G401 (cell line): ENCODE measurements around the gene BRD7. TPM values are rescaled to one million over a fixed set of nuclear protein-coding genes. Genes with fewer than 3 reads are reported as not detected.

Experiments used
- DNase-seq: peaks from one replicate; pipeline ENCODE4 v3.0.0-alpha.2; 2015; ENCODE audit warnings: low spot score
- in situ Hi-C: cut with HindIII; loops from 2 replicates; pipeline ENCODE4 v1.10.0; 2016; ENCODE audit warnings: low sequenced_read_pairs, mixed read lengths
- total RNA-seq: library from RNA; depleted of rRNA; stranded (reverse); fragments of >200 nt; shearing (Covaris generic); gene quantifications from 2 replicates; pipeline ENCODE4 v1.2.3, GENCODE V29; 2014

BRD7 gene
- total RNA-seq, 1 experiment from 2014 or later = 55.5 TPM

- in situ Hi-C loops = no loop called here
- DNase-seq = no peak
Observed at GRCh38 chr16:50298075-50298460, 70.7 kb downstream of the BRD7 start.

- in situ Hi-C loops = no loop called here
- DNase-seq = no peak
Observed at GRCh38 chr16:50297301-50298074, 71.3 kb downstream of the BRD7 start.

DNA sequence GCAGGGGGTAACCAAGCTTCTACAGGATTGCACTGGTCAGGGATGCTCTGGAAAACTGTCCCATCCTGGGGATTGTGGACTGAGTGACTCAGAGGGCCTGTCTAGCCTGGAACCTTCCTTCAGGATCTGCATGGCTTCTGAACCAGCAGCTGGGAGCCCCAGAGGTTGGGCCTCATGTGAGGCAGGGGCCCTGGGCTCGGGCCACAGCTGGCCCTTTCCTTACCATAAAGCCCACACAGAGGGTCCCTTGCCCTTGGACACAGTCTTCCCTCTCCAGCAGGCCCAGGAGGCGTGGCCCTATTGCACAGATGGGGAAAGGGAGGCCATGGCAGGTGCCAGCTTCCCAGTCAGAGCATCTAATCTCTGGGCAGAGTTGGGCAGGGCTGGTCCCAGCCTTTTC lies 72.0 kb downstream of the BRD7 start:
- in situ Hi-C loops = no loop called here
- DNase-seq = no peak

DNA sequence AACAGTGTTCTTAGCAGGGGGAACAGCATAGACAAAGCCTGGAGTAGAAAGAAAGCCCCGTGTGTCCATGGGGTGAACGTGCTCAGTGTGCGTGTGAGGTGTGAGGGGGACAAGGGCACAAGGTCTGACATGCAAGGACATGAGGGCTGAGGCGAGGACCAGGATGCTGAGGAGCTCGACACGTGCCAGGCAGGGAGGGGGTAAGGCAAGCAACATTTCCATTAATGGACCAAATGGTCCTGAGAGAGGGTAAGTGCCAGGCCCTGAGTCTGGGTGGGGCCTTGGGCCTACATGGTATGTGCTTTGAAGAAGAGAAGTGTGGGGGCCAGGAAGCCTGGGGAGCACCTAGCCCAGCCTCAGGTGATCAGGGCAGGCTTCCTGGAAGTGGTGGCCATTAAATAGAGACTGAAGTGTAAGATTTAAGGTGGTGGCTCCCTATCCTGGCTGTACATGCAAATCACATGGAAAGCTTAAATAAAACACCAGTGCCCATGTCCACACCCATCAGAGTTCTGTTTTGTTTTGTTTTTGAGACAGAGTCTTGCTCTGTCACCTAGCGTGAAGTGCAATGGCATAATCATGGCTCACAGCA lies 73.2 kb downstream of the BRD7 start:
- no peak for DNase-seq
- in situ Hi-C loops = no loop called here

GRCh38 chr16:50294955-50295354 lies 73.8 kb downstream of the BRD7 start:
- DNase-seq = no peak
- in situ Hi-C loops = no loop called here

GRCh38 chr16:50293994-50294855 lies 74.6 kb downstream of the BRD7 start:
- in situ Hi-C loops = no loop called here
- DNase-seq = no peak

- in situ Hi-C loops = no loop called here
- DNase-seq = no peak
Observed at GRCh38 chr16:50293041-50293783, 75.6 kb downstream of the BRD7 start.

DNA sequence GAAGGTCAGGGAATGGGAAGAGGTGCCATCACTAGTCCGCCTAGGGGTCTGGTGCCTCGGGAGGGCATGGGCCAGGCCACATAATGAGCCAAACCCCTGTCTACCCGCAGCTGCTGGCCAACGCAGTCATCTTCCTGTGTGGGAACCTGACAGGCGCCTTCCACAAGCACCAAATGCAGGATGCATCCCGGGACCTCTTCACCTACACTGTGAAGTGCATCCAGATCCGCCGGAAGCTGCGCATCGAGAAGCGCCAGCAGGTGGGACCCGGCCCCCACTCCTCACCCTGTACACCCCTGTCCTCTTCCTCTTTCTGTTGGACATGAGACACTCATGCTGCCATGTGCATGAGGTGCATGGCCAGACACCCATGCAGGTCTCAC lies 76.2 kb downstream of the BRD7 start:
- in situ Hi-C loops = no loop called here
- no peak for DNase-seq

DNA sequence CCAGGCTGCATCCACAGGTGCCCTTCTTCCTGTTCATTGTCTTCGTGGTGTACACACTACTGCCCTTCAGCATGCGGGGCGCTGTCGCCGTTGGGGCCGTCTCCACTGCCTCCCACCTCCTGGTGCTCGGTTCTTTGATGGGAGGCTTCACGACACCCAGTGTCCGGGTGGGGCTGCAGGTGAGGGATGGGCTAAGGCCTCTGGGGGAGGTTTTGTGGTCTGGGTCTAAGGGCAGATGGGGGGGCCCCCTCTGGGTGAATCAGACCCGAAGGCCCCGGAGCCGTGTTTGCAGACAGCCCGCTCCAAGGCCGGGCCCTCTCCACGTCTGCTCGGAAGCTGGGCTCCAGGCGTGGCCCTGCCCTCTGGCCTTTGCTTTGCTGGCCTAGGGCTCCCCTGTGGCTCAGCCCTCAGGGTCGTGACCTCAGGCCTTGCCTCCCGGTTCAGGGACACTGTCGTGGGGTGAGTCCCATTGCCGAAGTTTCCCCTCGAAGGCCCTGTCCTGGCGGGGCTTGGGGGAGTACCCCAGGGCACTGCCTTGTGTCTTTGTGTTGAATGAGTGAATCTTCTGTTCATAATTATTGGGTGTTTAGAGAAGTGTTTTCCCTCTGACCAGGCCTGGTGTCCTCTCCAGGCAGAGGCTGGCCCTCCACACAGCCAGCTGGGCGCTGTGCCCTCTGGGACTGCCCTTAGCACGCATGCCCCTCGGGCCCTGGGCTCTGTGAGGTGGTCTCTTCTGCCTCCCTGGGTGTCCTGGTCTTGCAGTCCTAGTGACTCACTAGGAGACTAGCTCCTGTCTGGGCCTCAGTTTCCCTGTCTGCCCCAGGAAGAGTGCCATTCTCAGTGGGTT lies 76.8 kb downstream of the BRD7 start:
- in situ Hi-C loops = no loop called here
- DNase-seq = no peak

- DNase-seq = no peak
- in situ Hi-C loops = no loop called here
Observed at GRCh38 chr16:50290856-50291255, 77.9 kb downstream of the BRD7 start.

DNA sequence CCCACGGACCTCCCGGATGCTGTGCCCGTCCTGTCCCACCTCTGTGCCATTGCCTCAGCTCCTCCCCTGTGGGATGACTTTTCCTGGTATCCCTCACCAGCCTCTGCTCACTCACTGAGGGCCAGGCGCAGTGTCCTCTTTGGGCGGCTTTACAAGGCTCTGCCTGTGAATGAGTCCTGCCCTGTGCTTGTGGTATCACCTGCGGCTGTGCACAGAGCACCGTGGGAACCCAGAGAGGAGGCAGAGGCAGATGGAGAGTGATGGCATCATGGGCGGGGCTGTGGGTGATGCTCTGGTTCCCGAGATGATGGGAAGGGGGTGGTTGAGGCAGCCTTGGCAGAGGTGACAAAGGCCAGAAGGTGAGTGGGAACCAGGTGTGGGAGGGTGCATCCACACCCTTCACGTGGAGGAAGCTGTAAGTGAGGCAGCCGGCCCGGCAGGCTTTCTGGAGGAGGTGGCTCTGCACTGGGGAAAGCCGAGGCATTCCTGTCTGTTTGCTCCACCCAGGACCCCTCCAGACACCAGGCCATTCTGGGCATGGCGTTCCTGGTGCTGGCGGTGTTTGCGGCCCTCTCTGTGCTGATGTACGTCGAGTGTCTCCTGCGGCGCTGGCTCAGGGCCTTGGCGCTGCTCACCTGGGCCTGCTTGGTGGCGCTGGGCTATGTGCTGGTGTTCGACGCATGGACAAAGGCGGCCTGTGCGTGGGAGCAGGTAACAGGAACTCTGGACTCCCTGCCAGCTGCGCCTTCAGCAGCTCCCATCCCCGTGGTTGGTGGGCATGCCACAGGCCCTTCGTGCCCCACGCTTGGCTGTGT lies 78.6 kb downstream of the BRD7 start:
- in situ Hi-C loops = no loop called here
- no peak for DNase-seq

GRCh38 chr16:50288920-50289319 lies 79.9 kb downstream of the BRD7 start:
- in situ Hi-C loops = no loop called here

DNA sequence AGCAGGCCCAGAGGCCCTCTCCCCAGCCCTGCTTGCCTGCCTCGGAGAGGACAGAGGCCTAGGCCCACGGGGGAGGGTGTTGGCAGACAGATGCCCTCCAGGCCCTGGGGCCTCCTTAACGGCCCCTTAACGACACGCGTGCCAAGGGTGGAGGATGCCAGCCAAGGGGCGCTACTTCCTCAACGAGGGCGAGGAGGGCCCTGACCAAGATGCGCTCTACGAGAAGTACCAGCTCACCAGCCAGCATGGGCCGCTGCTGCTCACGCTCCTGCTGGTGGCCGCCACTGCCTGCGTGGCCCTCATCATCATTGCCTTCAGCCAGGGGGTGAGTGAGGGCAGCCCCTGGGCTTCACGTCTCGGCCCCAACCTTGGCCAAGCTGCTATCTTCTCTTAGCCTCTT lies 80.8 kb downstream of the BRD7 start:
- DNase-seq = no peak
- in situ Hi-C loops = no loop called here

More at GRCh38 chr16:50288920-50289319, 79.9 kb downstream of the BRD7 start:
- no peak for DNase-seq

GRCh38 chr16:50286681-50287080 lies 82.1 kb downstream of the BRD7 start:
- DNase-seq = no peak
- in situ Hi-C loops = no loop called here

DNA sequence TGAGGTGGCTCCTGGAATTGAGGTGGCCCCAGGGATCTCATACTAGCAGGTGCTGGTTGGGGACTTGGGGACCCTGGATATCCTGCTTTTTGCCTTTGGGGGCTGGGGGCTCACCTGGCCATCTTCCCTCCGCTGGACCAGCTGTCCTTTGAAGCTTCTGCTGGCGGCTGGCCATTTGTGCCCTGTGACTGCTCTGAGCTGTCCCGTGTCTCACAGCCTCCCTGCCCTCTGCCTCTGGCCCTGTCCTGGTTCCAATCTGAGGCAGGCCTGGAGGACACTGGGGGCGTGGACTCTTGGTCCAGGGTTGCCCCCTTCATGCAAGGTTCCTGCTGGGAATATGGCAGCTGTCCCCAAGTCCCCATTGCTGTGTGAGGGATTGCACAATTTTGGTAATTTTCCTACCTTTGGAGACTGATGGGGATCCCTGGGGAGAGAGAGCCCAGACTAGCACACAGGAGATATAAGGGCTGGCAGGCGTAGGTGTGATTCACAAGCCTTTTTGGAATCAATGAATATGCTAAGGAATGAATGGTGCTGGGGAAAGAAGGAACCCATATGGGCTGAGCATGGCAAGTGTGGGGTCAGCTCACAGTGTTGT lies 83.3 kb downstream of the BRD7 start:
- in situ Hi-C loops = no loop called here
- DNase-seq = no peak

DNA sequence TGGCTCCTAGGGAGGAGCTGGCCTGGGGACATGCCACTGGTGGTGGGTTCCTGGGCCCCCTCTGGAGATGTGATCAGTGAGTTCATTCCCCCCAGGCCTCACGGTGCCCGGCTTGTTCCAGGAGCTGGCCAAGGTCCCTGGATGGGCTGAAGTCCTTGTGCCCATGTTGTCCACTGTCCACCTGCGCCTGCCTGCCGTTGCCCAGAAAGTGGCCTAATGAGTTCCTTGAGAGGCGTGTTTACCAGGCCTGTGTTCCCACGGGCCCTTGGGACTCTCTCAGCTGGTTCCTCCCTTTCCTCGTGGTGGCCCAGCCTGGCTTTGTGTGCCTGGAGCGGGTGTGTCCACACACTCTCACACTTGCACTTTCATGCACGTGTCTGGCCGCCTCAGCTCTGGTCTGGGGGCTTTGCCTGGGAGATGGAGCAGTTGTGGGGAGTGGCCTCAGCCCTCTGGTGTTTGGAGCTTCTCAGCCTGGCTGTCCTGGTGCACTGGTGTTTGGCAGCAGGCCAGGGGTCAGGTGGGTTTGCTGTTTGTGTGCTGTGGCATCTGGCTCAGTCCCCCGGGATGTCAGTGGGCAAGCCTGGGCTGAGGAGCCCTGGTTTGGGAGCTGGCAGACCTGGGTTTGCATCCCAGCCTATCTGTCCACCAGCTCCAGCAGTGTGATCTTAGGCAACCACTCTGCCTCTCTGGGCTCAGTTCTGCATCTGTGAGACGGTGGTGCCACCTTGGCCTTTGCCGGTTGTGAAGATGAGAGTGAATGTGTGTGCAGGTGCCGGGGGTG lies 84.5 kb downstream of the BRD7 start:
- DNase-seq = no peak
- in situ Hi-C loops = no loop called here
